AG09309 (cell line): ENCODE results near the gene COL9A2.

ENCODE experiments used
- DNase-seq: peaks from one replicate; pipeline ENCODE4 v3.0.0-alpha.2; 2010; ENCODE audit warnings: low read depth
- H3K4me3 ChIP-seq: 2 replicates; pipeline ENCODE4 v1.5.1; 2011; ENCODE audit warnings: mild to moderate bottlenecking, low read depth, low read length, moderate library complexity; ENCODE audit not compliant: control insufficient read depth
- TF ChIP-seq, protein P1 (sequence below): IDR thresholded peaks from 2 replicates; pipeline ENCODE4 v1.5.1; 2011; ENCODE audit warnings: mild to moderate bottlenecking, low read depth, low read length, inconsistent platforms; ENCODE audit not compliant: insufficient read depth, control insufficient read depth; ENCODE audit errors: missing control alignments

Gene COL9A2

GRCh38 chr1:40256401-40257084, 60.5 kb downstream of the COL9A2 start:
- peak overlapping the region; percentile 97 for H3K4me3 ChIP-seq
- no peak for DNase-seq
- TF ChIP-seq, protein P1, sequence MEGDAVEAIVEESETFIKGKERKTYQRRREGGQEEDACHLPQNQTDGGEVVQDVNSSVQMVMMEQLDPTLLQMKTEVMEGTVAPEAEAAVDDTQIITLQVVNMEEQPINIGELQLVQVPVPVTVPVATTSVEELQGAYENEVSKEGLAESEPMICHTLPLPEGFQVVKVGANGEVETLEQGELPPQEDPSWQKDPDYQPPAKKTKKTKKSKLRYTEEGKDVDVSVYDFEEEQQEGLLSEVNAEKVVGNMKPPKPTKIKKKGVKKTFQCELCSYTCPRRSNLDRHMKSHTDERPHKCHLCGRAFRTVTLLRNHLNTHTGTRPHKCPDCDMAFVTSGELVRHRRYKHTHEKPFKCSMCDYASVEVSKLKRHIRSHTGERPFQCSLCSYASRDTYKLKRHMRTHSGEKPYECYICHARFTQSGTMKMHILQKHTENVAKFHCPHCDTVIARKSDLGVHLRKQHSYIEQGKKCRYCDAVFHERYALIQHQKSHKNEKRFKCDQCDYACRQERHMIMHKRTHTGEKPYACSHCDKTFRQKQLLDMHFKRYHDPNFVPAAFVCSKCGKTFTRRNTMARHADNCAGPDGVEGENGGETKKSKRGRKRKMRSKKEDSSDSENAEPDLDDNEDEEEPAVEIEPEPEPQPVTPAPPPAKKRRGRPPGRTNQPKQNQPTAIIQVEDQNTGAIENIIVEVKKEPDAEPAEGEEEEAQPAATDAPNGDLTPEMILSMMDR, result no peak

- TF ChIP-seq, protein P1, result no peak
- DNase-seq, result no peak
- H3K4me3 ChIP-seq, result no peak overlapping the region
These were observed 61.9 kb downstream of the COL9A2 start for GRCh38 chr1:40255231-40255630.

DNA sequence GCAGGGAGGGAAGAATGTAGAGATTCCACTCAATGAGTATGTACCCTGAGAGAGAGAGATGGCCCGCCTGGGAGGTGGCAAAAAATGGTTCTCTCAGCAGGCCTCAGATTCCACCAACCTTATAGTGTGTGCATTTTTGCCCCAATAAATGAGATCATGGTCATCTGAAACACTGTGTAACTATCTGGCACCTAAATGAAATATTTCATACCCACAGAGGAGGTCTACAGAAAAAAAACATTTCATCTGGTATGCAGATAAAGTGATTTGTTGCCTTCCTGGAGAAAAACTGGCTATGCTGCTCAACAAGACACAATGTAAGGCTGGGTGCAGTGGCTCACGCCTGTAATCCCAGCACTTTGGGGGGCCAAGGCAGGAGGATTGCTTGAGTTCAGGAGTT, 64.5 kb downstream of the COL9A2 start:
- no peak overlapping the region for H3K4me3 ChIP-seq
- TF ChIP-seq, protein P1, result no peak
- DNase-seq, result no peak

- no peak for DNase-seq
- TF ChIP-seq, protein P1, result no peak
- H3K4me3 ChIP-seq, result no peak overlapping the region
These were observed 65.6 kb downstream of the COL9A2 start for GRCh38 chr1:40251456-40251855.
